ENCODE measurements around the gene STK36.

Gene STK36

GRCh38 chr2:218645126-218645525 is 26.8 kb upstream of the STK36 start:
- H3K27ac ChIP-seq, result peak overlapping the region; percentile 20; the same call in 1 of the 2 replicates
- ChIA-PET CTCF (no interaction called here), POLR2A (ENCODE audit: low non-redundant PET) (no interaction called here)
- DNase-seq (ENCODE audit: low spot score), result no peak
- TF ChIP-seq CTCF (conservative IDR thresholded peaks at IDR 0.05; ENCODE audit: low read depth), result no peak

- TF ChIP-seq CTCF (conservative IDR thresholded peaks at IDR 0.05; ENCODE audit: low read depth), result peak; percentile 87
- POLR2A ChIA-PET (ENCODE audit: low non-redundant PET), result no interaction called here
- no peak overlapping the region for H3K27ac ChIP-seq
- peak; percentile 60 for DNase-seq (ENCODE audit: low spot score)
- CTCF ChIA-PET, result interaction anchor here (0.5 to 1.0 kb wide), 6 partner anchors 11 to 350 kb away, joined by 3 to 4 read pairs (median 3); partner anchors contain the start of genes BCS1L and ZNF142
These were observed 23.6 kb upstream of the STK36 start for GRCh38 chr2:218648088-218648786.

GRCh38 chr2:218648787-218649100 is 23.1 kb upstream of the STK36 start:
- H3K27ac ChIP-seq, result no peak overlapping the region
- DNase-seq (ENCODE audit: low spot score), result no peak
- TF ChIP-seq CTCF (conservative IDR thresholded peaks at IDR 0.05; ENCODE audit: low read depth), result peak; percentile 37
- CTCF ChIA-PET, result interaction anchor here (0.6 kb wide), 1 partner anchor 251 kb away, joined by 4 read pairs; no protein-coding TSS in a partner anchor
- POLR2A ChIA-PET (ENCODE audit: low non-redundant PET), result no interaction called here

GRCh38 chr2:218655751-218656150 is 16.1 kb upstream of the STK36 start:
- no peak for TF ChIP-seq CTCF (conservative IDR thresholded peaks at IDR 0.05; ENCODE audit: low read depth)
- H3K27ac ChIP-seq, result no peak overlapping the region
- CTCF ChIA-PET, result interaction anchor here (0.5 kb wide), 1 partner anchor 68 kb away, joined by 3 read pairs; no protein-coding TSS in a partner anchor
- POLR2A ChIA-PET (ENCODE audit: low non-redundant PET), result no interaction called here
- no peak for DNase-seq (ENCODE audit: low spot score)

GRCh38 chr2:218658671-218659257 is 13.1 kb upstream of the STK36 start:
- ChIA-PET POLR2A (ENCODE audit: low non-redundant PET) (interaction anchor here (0.6 to 1.1 kb wide), 5 partner anchors 9 to 181 kb away, joined by 3 to 21 read pairs (median 3); partner anchors contain the start of genes RNF25 and STK36), CTCF (interaction anchor here (0.6 to 2.6 kb wide), 14 partner anchors 11 to 218 kb away, joined by 3 to 12 read pairs (median 4); partner anchors contain the start of genes RNF25, STK36 and TTLL4)
- peak overlapping the region; percentile 84 for H3K27ac ChIP-seq
- peak; percentile 77 for DNase-seq (ENCODE audit: low spot score)
- TF ChIP-seq CTCF (conservative IDR thresholded peaks at IDR 0.05; ENCODE audit: low read depth), result peak; percentile 74

- peak within 1 kb of the TSS; percentile 84 for H3K27ac ChIP-seq
- CTCF ChIA-PET, result interaction anchor here (0.6 to 2.6 kb wide), 8 partner anchors 11 to 217 kb away, joined by 3 to 12 read pairs (median 4); partner anchors contain the start of gene TTLL4
These were observed 12.5 kb upstream of the STK36 start, which contains the start of the genes BCS1L and ZNF142 for GRCh38 chr2:218659258-218659987. Gene BCS1L (plus strand): TSS chr2:218659683. CDS start chr2:218660988, 1,305 bp downstream. Gene ZNF142 (minus strand): TSS chr2:218659623. CDS start chr2:218656429, 3,194 bp downstream.

More at GRCh38 chr2:218659258-218659987, 12.5 kb upstream of the STK36 start, which contains the start of the genes BCS1L and ZNF142:
- POLR2A ChIA-PET (ENCODE audit: low non-redundant PET), result interaction anchor here (0.6 to 1.1 kb wide), 9 partner anchors 8 to 444 kb away, joined by 3 to 21 read pairs (median 3); partner anchors contain the start of genes RNF25 and STK36
- peak; percentile 95 for DNase-seq (ENCODE audit: low spot score)
- TF ChIP-seq CTCF (conservative IDR thresholded peaks at IDR 0.05; ENCODE audit: low read depth), result no peak

Data from RWPE1 (cell line).